HUES64 (cell line): Measurements from ENCODE around the gene AGRP.
"Not testable (repeated sequence)": the region's sequence is repeated elsewhere in the genome, so short reads cannot be mapped to it uniquely, and the experiment has no call there.

Experiments used
- H3K27ac ChIP-seq: 2 replicates; pipeline ENCODE4 v1.7.0; 2013; ENCODE audit warnings: low read depth, low read length, inconsistent platforms
- H3K27me3 ChIP-seq: 2 replicates; pipeline ENCODE4 v1.6.1; 2013; ENCODE audit warnings: mild to moderate bottlenecking, low read length; ENCODE audit not compliant: insufficient read depth
- H3K36me3 ChIP-seq: 2 replicates; pipeline ENCODE4 v1.6.1; 2013; ENCODE audit warnings: mild to moderate bottlenecking, low read length; ENCODE audit not compliant: insufficient read depth
- H3K4me1 ChIP-seq: 2 replicates; pipeline ENCODE4 v1.6.1; 2013; ENCODE audit warnings: mild to moderate bottlenecking, low read length, moderate library complexity; ENCODE audit not compliant: insufficient read depth
- H3K4me3 ChIP-seq: 2 replicates; pipeline ENCODE4 v1.5.1; 2013; ENCODE audit warnings: mild to moderate bottlenecking, low read length, moderate library complexity
- H3K9ac ChIP-seq: 2 replicates; pipeline ENCODE4 v1.6.1; 2013; ENCODE audit warnings: mild to moderate bottlenecking, low read depth, low read length
- H3K9me3 ChIP-seq: 2 replicates; pipeline ENCODE4 v1.6.1; 2013; ENCODE audit warnings: low read depth, low read length; ENCODE audit not compliant: insufficient read depth
- WGBS: fragments of 150-250, 120-280 bp; methylation state at CpG from one replicate; pipeline ENCODE4 v1.1.7; 2013; ENCODE audit warnings: missing lambda C conversion rate; 5-methylcytosine and 5-hydroxymethylcytosine counted together

The AGRP gene

GRCh38 chr16:67499106-67499505 lies 15.8 kb upstream of the AGRP start:
- Histone ChIP-seq H3K9ac (no peak overlapping the region), H3K4me3 (no peak overlapping the region), H3K36me3 (no peaks in the 10 kb centered on the region), H3K9me3 (no peaks in the 10 kb centered on the region), H3K4me1 (no peaks in the 10 kb centered on the region), H3K27ac (no peak overlapping the region), H3K27me3 (no peaks in the 10 kb centered on the region; the same call in 1 of the 2 replicates)
- WGBS, result 87% methylated on average over 4 of the region's 4 CpGs

- Histone ChIP-seq H3K9ac (no peak overlapping the region), H3K4me3 (no peak overlapping the region), H3K9me3 (no peaks in the 10 kb centered on the region), H3K36me3 (no peaks in the 10 kb centered on the region), H3K27me3 (peaks cover 57% of the 10 kb centered on the region), H3K4me1 (peaks cover 8% of the 10 kb centered on the region), H3K27ac (no peak overlapping the region)
- WGBS, result 96% methylated on average over 8 of the region's 8 CpGs
Observed at GRCh38 chr16:67490335-67491096, 7.2 kb upstream of the AGRP start.

- Histone ChIP-seq H3K36me3 (no peaks in the 10 kb centered on the region), H3K9me3 (no peaks in the 10 kb centered on the region), H3K9ac (no peak overlapping the region), H3K27me3 (peaks cover 57% of the 10 kb centered on the region), H3K4me1 (peaks cover 8% of the 10 kb centered on the region), H3K27ac (peak overlapping the region; percentile 32; the same call in 1 of the 2 replicates), H3K4me3 (no peak overlapping the region)
- 85% methylated on average over 4 of the region's 4 CpGs for WGBS
Observed at GRCh38 chr16:67489401-67490083, 6.2 kb upstream of the AGRP start.

- WGBS, result 94% methylated on average over 4 of the region's 4 CpGs
- not testable (repeated sequence) for H3K36me3 ChIP-seq, H3K27ac ChIP-seq, H3K4me1 ChIP-seq, H3K4me3 ChIP-seq, H3K9ac ChIP-seq, H3K9me3 ChIP-seq
- peaks cover 52% of the 10 kb centered on the region for H3K27me3 ChIP-seq
Observed at GRCh38 chr16:67487561-67487960, 4.2 kb upstream of the AGRP start.

GRCh38 chr16:67486805-67487204 lies 3.5 kb upstream of the AGRP start:
- Histone ChIP-seq H3K9me3 (no peaks in the 10 kb centered on the region), H3K27me3 (peaks cover 46% of the 10 kb centered on the region), H3K4me3 (no peak overlapping the region), H3K27ac (no peak overlapping the region), H3K36me3 (no peaks in the 10 kb centered on the region), H3K4me1 (peaks cover 10% of the 10 kb centered on the region), H3K9ac (no peak overlapping the region)
- 69% methylated on average over 3 of the region's 3 CpGs for WGBS

- 89% methylated on average over 12 of the region's 12 CpGs for WGBS
- Histone ChIP-seq H3K27me3 (peaks cover 22% of the 10 kb centered on the region), H3K9me3 (no peaks in the 10 kb centered on the region), H3K4me1 (peaks cover 10% of the 10 kb centered on the region; the same call in 1 of the 2 replicates), H3K9ac (no peak overlapping the region), H3K4me3 (no peak overlapping the region), H3K27ac (no peak overlapping the region), H3K36me3 (no peaks in the 10 kb centered on the region)
Observed at GRCh38 chr16:67483731-67484525, 581 bp upstream of the AGRP start.

- WGBS, result 90% methylated on average over 25 of the region's 25 CpGs
- no peaks in the 10 kb centered on the region for H3K36me3 ChIP-seq
- H3K4me1 ChIP-seq, result peaks cover 7% of the 10 kb centered on the region; the same call in 1 of the 2 replicates
- peaks cover 12% of the 10 kb centered on the region for H3K27me3 ChIP-seq
- H3K9me3 ChIP-seq, result no peaks in the 10 kb centered on the region
- peak overlapping the region; percentile 89; the same call in 1 of the 2 replicates for H3K4me3 ChIP-seq
- no peak overlapping the region for H3K27ac ChIP-seq
- H3K9ac ChIP-seq, result peak overlapping the region; percentile 73; the same call in 1 of the 2 replicates
Observed at GRCh38 chr16:67482233-67482924, 968 bp downstream of the AGRP start.

- Histone ChIP-seq H3K27me3 (peaks cover 5% of the 10 kb centered on the region; the same call in 1 of the 2 replicates), H3K9ac (peak overlapping the region; percentile 73), H3K27ac (peak overlapping the region; percentile 73; the same call in 1 of the 2 replicates), H3K4me3 (peak overlapping the region; percentile 89), H3K4me1 (peaks cover 7% of the 10 kb centered on the region; the same call in 1 of the 2 replicates), H3K9me3 (no peaks in the 10 kb centered on the region), H3K36me3 (no peaks in the 10 kb centered on the region)
- 58% methylated on average over 17 of the region's 17 CpGs for WGBS
Observed at GRCh38 chr16:67481561-67482232, 1.6 kb downstream of the AGRP start.

GRCh38 chr16:67480833-67481560 lies 2.4 kb downstream of the AGRP start, which contains the start of gene ATP6V0D1:
Gene ATP6V0D1 (minus strand): TSS chr16:67481157. CDS start chr16:67481086, 71 bp downstream.
- Histone ChIP-seq H3K27ac (peak within 1 kb of the TSS; percentile 73; the same call in 1 of the 2 replicates), H3K36me3 (no peaks in the 10 kb centered on the region), H3K4me1 (peaks cover 7% of the 10 kb centered on the region; the same call in 1 of the 2 replicates), H3K27me3 (no peaks in the 10 kb centered on the region), H3K4me3 (peak within 1 kb of the TSS; percentile 89), H3K9ac (peak within 1 kb of the TSS; percentile 73), H3K9me3 (no peaks in the 10 kb centered on the region)
- under 1% methylated on average over 57 of the region's 57 CpGs for WGBS
